ENCODE data around the gene DLGAP1.

Gene DLGAP1

DNA sequence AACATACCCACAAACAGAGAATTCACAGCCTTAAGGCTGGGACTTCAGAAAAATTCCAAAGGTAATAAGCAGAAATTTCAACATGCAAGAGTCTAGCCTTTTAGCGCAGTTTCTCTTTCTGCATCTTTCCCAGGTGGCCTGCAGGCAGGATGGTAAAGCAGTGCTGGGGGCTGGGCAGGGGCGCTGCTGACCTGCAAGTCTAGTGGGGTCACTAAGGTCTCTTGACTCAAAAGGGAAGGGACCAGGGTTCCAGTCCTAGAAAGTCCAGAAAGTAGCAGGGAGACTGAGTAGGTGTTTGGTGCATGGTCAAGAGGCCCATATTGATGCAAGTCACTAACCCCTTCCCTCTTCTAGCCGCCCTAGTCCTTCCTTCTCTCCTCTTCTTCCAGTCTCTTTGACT is 835.9 kb downstream of the DLGAP1 start:
- no peaks in the 10 kb centered on the region for H3K9me2 ChIP-seq (ENCODE audit: low read depth, low read length)
- H2AFZ ChIP-seq (ENCODE audit: low read length): no peak overlapping the region
- no peaks in the 10 kb centered on the region for H3K79me2 ChIP-seq (ENCODE audit: insufficient read depth, low read length)
- H3K36me3 ChIP-seq (ENCODE audit: insufficient read depth, low read length): no peaks in the 10 kb centered on the region
- no peak overlapping the region for H3K4me2 ChIP-seq (ENCODE audit: low read length)
- no peak overlapping the region for H3K27ac ChIP-seq (ENCODE audit: low read depth, low read length, poor library complexity, severe bottlenecking)
- no peak overlapping the region for H3K9ac ChIP-seq (ENCODE audit: low read length)
- no peaks in the 10 kb centered on the region for H3K9me3 ChIP-seq (ENCODE audit: low read length)
- TF ChIP-seq EZH2 (IDR thresholded peaks at IDR 0.05; ENCODE audit: borderline replicate concordance, low read length): no peak
- TF ChIP-seq, protein P1, sequence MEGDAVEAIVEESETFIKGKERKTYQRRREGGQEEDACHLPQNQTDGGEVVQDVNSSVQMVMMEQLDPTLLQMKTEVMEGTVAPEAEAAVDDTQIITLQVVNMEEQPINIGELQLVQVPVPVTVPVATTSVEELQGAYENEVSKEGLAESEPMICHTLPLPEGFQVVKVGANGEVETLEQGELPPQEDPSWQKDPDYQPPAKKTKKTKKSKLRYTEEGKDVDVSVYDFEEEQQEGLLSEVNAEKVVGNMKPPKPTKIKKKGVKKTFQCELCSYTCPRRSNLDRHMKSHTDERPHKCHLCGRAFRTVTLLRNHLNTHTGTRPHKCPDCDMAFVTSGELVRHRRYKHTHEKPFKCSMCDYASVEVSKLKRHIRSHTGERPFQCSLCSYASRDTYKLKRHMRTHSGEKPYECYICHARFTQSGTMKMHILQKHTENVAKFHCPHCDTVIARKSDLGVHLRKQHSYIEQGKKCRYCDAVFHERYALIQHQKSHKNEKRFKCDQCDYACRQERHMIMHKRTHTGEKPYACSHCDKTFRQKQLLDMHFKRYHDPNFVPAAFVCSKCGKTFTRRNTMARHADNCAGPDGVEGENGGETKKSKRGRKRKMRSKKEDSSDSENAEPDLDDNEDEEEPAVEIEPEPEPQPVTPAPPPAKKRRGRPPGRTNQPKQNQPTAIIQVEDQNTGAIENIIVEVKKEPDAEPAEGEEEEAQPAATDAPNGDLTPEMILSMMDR (IDR thresholded peaks at IDR 0.05; ENCODE audit: low read length): no peak
- peaks cover 12% of the 10 kb centered on the region for H3K4me1 ChIP-seq (ENCODE audit: insufficient read depth, low read length, severe bottlenecking)
- no peak overlapping the region for H3K4me3 ChIP-seq (ENCODE audit: low read depth, low read length, poor library complexity, severe bottlenecking)
- no peaks in the 10 kb centered on the region for H3F3A ChIP-seq (ENCODE audit: insufficient read depth, low read length)
- H3K27me3 ChIP-seq (ENCODE audit: insufficient read depth, low read length): no peaks in the 10 kb centered on the region
- H4K20me1 ChIP-seq (ENCODE audit: insufficient read depth, low read length): no peaks in the 10 kb centered on the region

DNA sequence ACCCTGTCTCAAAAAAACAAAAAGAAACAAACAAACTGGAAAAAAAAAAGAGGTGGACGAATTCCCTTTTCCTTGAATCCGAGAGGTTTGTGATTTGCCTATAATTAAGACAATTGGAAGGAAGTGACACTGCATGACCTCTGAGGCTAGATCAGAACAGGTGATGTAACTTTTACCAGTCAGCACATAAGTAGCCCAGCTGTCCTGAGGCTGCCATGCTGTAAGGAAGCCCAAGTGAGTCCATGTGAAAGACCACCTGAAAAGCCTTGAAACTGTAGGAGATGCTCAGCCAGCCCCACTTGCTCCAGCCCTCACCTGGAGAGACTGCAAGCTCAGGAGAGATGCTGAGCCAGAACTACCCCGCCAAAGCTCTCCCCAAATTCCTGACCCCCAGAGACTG is 838.4 kb downstream of the DLGAP1 start:
- no peak overlapping the region for H3K27ac ChIP-seq (ENCODE audit: low read depth, low read length, poor library complexity, severe bottlenecking)

DNA sequence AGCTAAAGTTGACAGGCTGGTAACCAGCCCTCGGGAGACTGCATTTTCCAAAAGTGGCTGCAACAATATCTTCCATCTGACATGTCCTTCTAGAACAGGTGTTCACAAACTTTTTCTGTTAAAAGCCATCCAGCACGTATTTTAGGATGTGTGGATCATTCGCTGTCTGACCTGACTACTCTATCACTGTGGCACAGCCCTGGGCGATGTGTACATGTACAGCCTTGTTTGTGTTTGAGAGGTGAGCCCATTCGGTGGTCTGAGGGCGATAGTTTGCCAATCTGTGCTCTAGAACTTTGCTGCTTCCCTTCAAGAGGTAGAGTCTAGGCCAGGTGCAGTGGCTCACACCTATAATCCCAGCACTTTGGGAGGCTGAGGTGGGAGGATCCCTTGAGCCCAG is 839.0 kb downstream of the DLGAP1 start:
- Histone ChIP-seq H3K9ac (ENCODE audit: low read length) (no peak overlapping the region), H3K9me3 (ENCODE audit: low read length) (no peaks in the 10 kb centered on the region), H3K9me2 (ENCODE audit: low read depth, low read length) (no peaks in the 10 kb centered on the region), H3K36me3 (ENCODE audit: insufficient read depth, low read length) (no peaks in the 10 kb centered on the region), H3K4me3 (ENCODE audit: low read depth, low read length, poor library complexity, severe bottlenecking) (no peak overlapping the region), H3F3A (ENCODE audit: insufficient read depth, low read length) (no peaks in the 10 kb centered on the region), H3K27me3 (ENCODE audit: insufficient read depth, low read length) (no peaks in the 10 kb centered on the region), H3K79me2 (ENCODE audit: insufficient read depth, low read length) (no peaks in the 10 kb centered on the region), H2AFZ (ENCODE audit: low read length) (no peak overlapping the region), H3K4me1 (ENCODE audit: insufficient read depth, low read length, severe bottlenecking) (peaks cover 9% of the 10 kb centered on the region), H3K27ac (ENCODE audit: low read depth, low read length, poor library complexity, severe bottlenecking) (no peak overlapping the region), H4K20me1 (ENCODE audit: insufficient read depth, low read length) (no peaks in the 10 kb centered on the region), H3K4me2 (ENCODE audit: low read length) (no peak overlapping the region)
- TF ChIP-seq, protein P1 (IDR thresholded peaks at IDR 0.05; ENCODE audit: low read length): no peak
- no peak for TF ChIP-seq EZH2 (IDR thresholded peaks at IDR 0.05; ENCODE audit: borderline replicate concordance, low read length)

More for the DNA sequence above, 838.4 kb downstream of the DLGAP1 start:
- Histone ChIP-seq H3K9me2 (ENCODE audit: low read depth, low read length) (no peaks in the 10 kb centered on the region), H2AFZ (ENCODE audit: low read length) (no peak overlapping the region), H4K20me1 (ENCODE audit: insufficient read depth, low read length) (no peaks in the 10 kb centered on the region), H3K27me3 (ENCODE audit: insufficient read depth, low read length) (no peaks in the 10 kb centered on the region), H3K4me3 (ENCODE audit: low read depth, low read length, poor library complexity, severe bottlenecking) (no peak overlapping the region), H3K9me3 (ENCODE audit: low read length) (no peaks in the 10 kb centered on the region), H3K36me3 (ENCODE audit: insufficient read depth, low read length) (no peaks in the 10 kb centered on the region), H3F3A (ENCODE audit: insufficient read depth, low read length) (no peaks in the 10 kb centered on the region), H3K4me2 (ENCODE audit: low read length) (no peak overlapping the region), H3K4me1 (ENCODE audit: insufficient read depth, low read length, severe bottlenecking) (peaks cover 11% of the 10 kb centered on the region), H3K9ac (ENCODE audit: low read length) (no peak overlapping the region), H3K79me2 (ENCODE audit: insufficient read depth, low read length) (no peaks in the 10 kb centered on the region)
- TF ChIP-seq EZH2 (IDR thresholded peaks at IDR 0.05; ENCODE audit: borderline replicate concordance, low read length): no peak
- TF ChIP-seq, protein P1 (IDR thresholded peaks at IDR 0.05; ENCODE audit: low read length): no peak

All from OCI-LY1 (cell line).